GM19193 (cell line): ENCODE results near the gene IL19.

Experiments
- POLR2A ChIP-seq: IDR thresholded peaks from 4 replicates; pipeline ENCODE4 v1.6.1; 2011; ENCODE audit not compliant: insufficient read depth, insufficient read length; ENCODE audit errors: extremely low read depth

Gene IL19

GRCh38 chr1:206887701-206888100, 117.1 kb downstream of the IL19 start:
- TF ChIP-seq POLR2A: no peak

- TF ChIP-seq POLR2A: no peak
Measured at GRCh38 chr1:206890125-206891060, 119.8 kb downstream of the IL19 start.

GRCh38 chr1:206891412-206891811, 120.8 kb downstream of the IL19 start:
- no peak for TF ChIP-seq POLR2A
